Panc1 (cell line): ENCODE data around the gene PALD1. TPM values are rescaled to one million over a fixed set of nuclear protein-coding genes. Genes with fewer than 3 reads are reported as not detected.

Source experiments
- ATAC-seq: fragments of 200-7000 bp; cut with Tn5 transposase; 2 replicates; pipeline ENCODE4 v1.9.1; 2020; ENCODE audit warnings: mild to moderate bottlenecking, moderate library complexity
- BruUV-seq: library from RNA; stranded (reverse); fragments of 400-500 nt; replicated peaks from 2 replicates; lab custom pipeline; 2021; lab: Mats Ljungman, UMichigan
- CTCF ChIA-PET: fragments of 300-600 bp; sonication (Branson Sonifier 250); formaldehyde crosslinking; loops from one replicate; lab custom pipeline; 2022; ENCODE audit warnings: antibody characterized with exemption; lab: Charles Lee
- POLR2A ChIA-PET: fragments of 300-600 bp; sonication (Branson Sonifier 250); formaldehyde crosslinking; loops from one replicate; lab custom pipeline; 2022; ENCODE audit warnings: antibody characterized with exemption; lab: Charles Lee
- DNase-seq: peaks from one replicate; pipeline ENCODE4 v3.0.0-alpha.2; 2010; ENCODE audit warnings: low read depth, low spot score
- H3K27ac ChIP-seq: 2 replicates; pipeline ENCODE4 v1.5.1; 2011; ENCODE audit warnings: mild to moderate bottlenecking, low read length, inconsistent platforms
- H3K27me3 ChIP-seq: fragments of 200-500 bp; sonication (Bioruptor generic); 2 replicates; pipeline ENCODE4 v1.6.0; 2014; ENCODE audit warnings: low read length, inconsistent platforms; ENCODE audit not compliant: control insufficient read depth, insufficient read depth
- H3K36me3 ChIP-seq: fragments of 200-500 bp; sonication (Bioruptor generic); 2 replicates; pipeline ENCODE4 v1.5.1; 2014; ENCODE audit warnings: inconsistent platforms, mild to moderate bottlenecking, low read length, moderate library complexity; ENCODE audit not compliant: control insufficient read depth, insufficient read depth
- H3K4me1 ChIP-seq: 2 replicates; pipeline ENCODE4 v1.5.1; 2011; ENCODE audit warnings: inconsistent platforms, mild to moderate bottlenecking, low read length, moderate library complexity; ENCODE audit not compliant: control insufficient read depth, insufficient read depth
- H3K4me3 ChIP-seq, 2 experiments: 2 replicates each; pipeline ENCODE4 v1.5.1; 2011 to 2012; ENCODE audit warnings: low read depth in 2 of 2, low read length in 2 of 2, mild to moderate bottlenecking in 2 of 2, inconsistent platforms in 1 of 2, moderate library complexity in 1 of 2
- H3K9me3 ChIP-seq: fragments of 200-500 bp; sonication (Bioruptor generic); 2 replicates; pipeline ENCODE4 v1.5.1; 2014; ENCODE audit warnings: low read depth, mild to moderate bottlenecking, inconsistent platforms, low read length, moderate library complexity; ENCODE audit not compliant: control insufficient read depth, insufficient read depth
- CTCF ChIP-seq: fragments of 450-650 bp; IDR thresholded peaks from 2 replicates; pipeline ENCODE4 v1.5.1; 2017; ENCODE audit warnings: mild to moderate bottlenecking
- POLR2AphosphoS5 ChIP-seq: IDR thresholded peaks from 2 replicates; pipeline ENCODE4 v1.6.1; 2012; ENCODE audit warnings: mild to moderate bottlenecking, low read depth, low read length, moderate library complexity
- SIN3A ChIP-seq: IDR thresholded peaks from 2 replicates; pipeline ENCODE4 v1.6.1; 2012; ENCODE audit warnings: low read depth, mild to moderate bottlenecking, low read length, moderate library complexity, borderline replicate concordance; ENCODE audit not compliant: insufficient read depth
- TCF7L2 ChIP-seq: IDR thresholded peaks from 2 replicates; pipeline ENCODE4 v1.6.1; 2011; ENCODE audit warnings: mild to moderate bottlenecking, low read depth, low read length, inconsistent platforms
- in situ Hi-C: cut with HindIII; loops from 2 replicates; pipeline ENCODE4 v1.10.0; 2016; ENCODE audit warnings: low sequenced_read_pairs, low pct_unique_long_range_greater_than_20kb
- intact Hi-C: fragments of 100-400 bp; cut with micrococcal nuclease; formaldehyde crosslinking; loops from one replicate; pipeline ENCODE4 v1.10.0; 2022; ENCODE audit not compliant: unreplicated experiment
- total RNA-seq: library from RNA; stranded (reverse); gene quantifications from one replicate; pipeline ENCODE4 v1.2.1, GENCODE V29; 2021; ENCODE audit not compliant: unreplicated experiment
- TF ChIP-seq, protein P1 (sequence below), 2 experiments: IDR thresholded peaks; 2 replicates each; pipeline ENCODE4 v1.6.1; 2011 to 2012; ENCODE audit warnings: low read depth in 2 of 2, control low read depth in 1 of 2, low read length in 1 of 2, mild to moderate bottlenecking in 1 of 2, moderate library complexity in 1 of 2; ENCODE audit not compliant: insufficient read depth in 1 of 2

The PALD1 gene
- total RNA-seq, 1 experiment from 2014 or later, result 3.0 TPM

DNA sequence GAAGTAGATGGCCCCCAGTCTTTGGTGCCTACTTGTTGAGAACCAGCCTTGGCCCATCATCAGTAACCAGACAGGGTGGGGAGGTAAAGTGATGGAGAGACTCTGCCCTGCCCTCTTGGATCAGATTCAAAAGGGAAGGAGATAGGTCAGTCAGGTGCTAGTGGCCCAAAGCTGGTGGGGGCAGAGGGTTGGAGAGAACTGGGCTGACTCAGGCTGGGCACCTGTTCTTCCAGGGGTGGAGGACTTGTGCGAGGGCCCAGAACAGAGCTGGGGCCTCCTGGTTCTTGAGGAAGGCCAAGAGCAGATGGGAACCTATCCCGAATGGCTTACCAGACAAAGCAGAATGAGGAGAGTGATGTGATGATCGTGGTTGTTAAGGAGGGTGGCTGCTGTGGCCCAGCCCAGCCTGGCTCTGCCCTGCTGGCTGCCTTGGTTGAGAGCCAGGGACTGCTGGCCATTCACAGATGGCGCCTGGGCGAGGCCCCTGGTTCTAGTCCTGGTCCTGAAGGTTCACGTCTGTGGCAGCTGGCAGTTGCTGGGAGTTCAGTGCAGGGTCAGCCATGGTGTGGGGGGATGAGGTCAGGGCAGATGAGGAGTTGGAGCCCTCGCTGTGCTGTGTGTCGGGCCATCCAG lies 36.6 kb downstream of the PALD1 start:
- DNase-seq (no peak), ATAC-seq (no peak)
- Histone ChIP-seq H3K4me1 (no peaks in the 10 kb centered on the region), H3K36me3 (no peaks in the 10 kb centered on the region), H3K9me3 (no peaks in the 10 kb centered on the region), H3K4me3 (no peak overlapping the region), H3K27me3 (no peaks in the 10 kb centered on the region), H3K27ac (no peak overlapping the region)
- ChIA-PET POLR2A (no interaction called here), CTCF (no interaction called here)
- intact Hi-C loops (no loop called here), in situ Hi-C loops (no loop called here)
- BruUV-seq, result no TSS peak
- TF ChIP-seq, protein P1, sequence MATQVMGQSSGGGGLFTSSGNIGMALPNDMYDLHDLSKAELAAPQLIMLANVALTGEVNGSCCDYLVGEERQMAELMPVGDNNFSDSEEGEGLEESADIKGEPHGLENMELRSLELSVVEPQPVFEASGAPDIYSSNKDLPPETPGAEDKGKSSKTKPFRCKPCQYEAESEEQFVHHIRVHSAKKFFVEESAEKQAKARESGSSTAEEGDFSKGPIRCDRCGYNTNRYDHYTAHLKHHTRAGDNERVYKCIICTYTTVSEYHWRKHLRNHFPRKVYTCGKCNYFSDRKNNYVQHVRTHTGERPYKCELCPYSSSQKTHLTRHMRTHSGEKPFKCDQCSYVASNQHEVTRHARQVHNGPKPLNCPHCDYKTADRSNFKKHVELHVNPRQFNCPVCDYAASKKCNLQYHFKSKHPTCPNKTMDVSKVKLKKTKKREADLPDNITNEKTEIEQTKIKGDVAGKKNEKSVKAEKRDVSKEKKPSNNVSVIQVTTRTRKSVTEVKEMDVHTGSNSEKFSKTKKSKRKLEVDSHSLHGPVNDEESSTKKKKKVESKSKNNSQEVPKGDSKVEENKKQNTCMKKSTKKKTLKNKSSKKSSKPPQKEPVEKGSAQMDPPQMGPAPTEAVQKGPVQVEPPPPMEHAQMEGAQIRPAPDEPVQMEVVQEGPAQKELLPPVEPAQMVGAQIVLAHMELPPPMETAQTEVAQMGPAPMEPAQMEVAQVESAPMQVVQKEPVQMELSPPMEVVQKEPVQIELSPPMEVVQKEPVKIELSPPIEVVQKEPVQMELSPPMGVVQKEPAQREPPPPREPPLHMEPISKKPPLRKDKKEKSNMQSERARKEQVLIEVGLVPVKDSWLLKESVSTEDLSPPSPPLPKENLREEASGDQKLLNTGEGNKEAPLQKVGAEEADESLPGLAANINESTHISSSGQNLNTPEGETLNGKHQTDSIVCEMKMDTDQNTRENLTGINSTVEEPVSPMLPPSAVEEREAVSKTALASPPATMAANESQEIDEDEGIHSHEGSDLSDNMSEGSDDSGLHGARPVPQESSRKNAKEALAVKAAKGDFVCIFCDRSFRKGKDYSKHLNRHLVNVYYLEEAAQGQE (IDR thresholded peaks at IDR 0.05; ENCODE audit: insufficient read depth in 1 of 2, low read depth in 2 of 2, low read length in 1 of 2), result no peak
- TF ChIP-seq POLR2AphosphoS5, result no peak
- TF ChIP-seq TCF7L2, result no peak
- TF ChIP-seq SIN3A, result no peak
- no peak for TF ChIP-seq CTCF

GRCh38 chr10:70518695-70519094 lies 40.1 kb downstream of the PALD1 start:
- Histone ChIP-seq H3K36me3 (no peaks in the 10 kb centered on the region), H3K9me3 (no peaks in the 10 kb centered on the region), H3K4me1 (no peaks in the 10 kb centered on the region), H3K4me3 (no peak overlapping the region), H3K27me3 (no peaks in the 10 kb centered on the region), H3K27ac (no peak overlapping the region)
- no peak for TF ChIP-seq POLR2AphosphoS5
- no peak for TF ChIP-seq SIN3A
- TF ChIP-seq, protein P1 (IDR thresholded peaks at IDR 0.05; ENCODE audit: insufficient read depth in 1 of 2, low read depth in 2 of 2, low read length in 1 of 2), result no peak
- no peak for TF ChIP-seq CTCF
- no peak for TF ChIP-seq TCF7L2
- intact Hi-C loops, result no loop called here
- no TSS peak for BruUV-seq
- ChIA-PET POLR2A (no interaction called here), CTCF (no interaction called here)
- ATAC-seq (peak; percentile 59; the same call in 1 of the 2 replicates), DNase-seq (no peak)
- in situ Hi-C loops, result no loop called here
